ENCODE measurements around the gene NHS.

- no peak for TF ChIP-seq POLR2A (IDR thresholded peaks at IDR 0.05; ENCODE audit: low read depth, low read length)
- TF ChIP-seq CTCF (conservative IDR thresholded peaks at IDR 0.05; ENCODE audit: low read depth, low read length) = no peak
- TF ChIP-seq MAFK (IDR thresholded peaks at IDR 0.05; ENCODE audit: low read depth, low read length) = no peak
- TF ChIP-seq CHD1 (IDR thresholded peaks at IDR 0.05; ENCODE audit: low read depth, low read length) = no peak
Measured at GRCh38 chrX:17560385-17560784, 185.4 kb downstream of the NHS start.
